ENCODE measurements around the gene ACTL10. TPM values are rescaled to one million over a fixed set of nuclear protein-coding genes. Genes with fewer than 3 reads are reported as not detected.
A peak's percentile ranks its signal among the peaks of the same experiment; 100 is the strongest.

ACTL10 gene
- total RNA-seq, 1 donor from 2014 or later = 1.7 TPM

GRCh38 chr20:33687993-33688937 lies 21.5 kb downstream of the ACTL10 start:
- Mint-ChIP-seq H3K4me3 (peak overlapping the region; percentile 47), H3K27me3 (no peaks in the 10 kb centered on the region)

DNA sequence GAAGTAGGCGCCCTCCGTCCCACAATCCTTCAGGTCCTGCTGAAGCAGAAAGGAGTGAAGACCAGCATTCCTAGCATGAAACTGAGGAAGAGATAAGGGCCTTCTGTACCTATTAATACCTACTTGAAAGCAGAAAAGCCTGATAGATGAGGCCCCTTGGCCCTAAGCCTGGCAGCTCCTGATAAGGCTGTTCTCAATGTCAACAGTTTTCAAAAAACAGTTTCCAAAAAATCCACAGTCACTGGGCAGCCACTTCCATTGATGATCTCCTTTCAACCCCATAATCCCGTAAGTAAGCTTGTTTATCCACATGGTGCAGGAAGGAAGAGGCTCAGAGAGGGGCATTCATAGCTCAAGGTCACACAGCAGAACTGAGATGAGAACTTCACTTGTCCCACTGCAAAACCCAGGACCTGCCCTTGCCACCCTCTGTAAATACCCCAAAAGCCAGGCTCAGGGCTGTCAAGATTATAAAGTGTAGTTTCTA lies 22.2 kb downstream of the ACTL10 start:
- no peaks in the 10 kb centered on the region for H3K36me3 Mint-ChIP-seq
- H3K27ac Mint-ChIP-seq = no peak overlapping the region
- H3K4me3 Mint-ChIP-seq = no peak overlapping the region
- H3K9me3 Mint-ChIP-seq = no peaks in the 10 kb centered on the region
- no peaks in the 10 kb centered on the region for H3K27me3 Mint-ChIP-seq
- TF ChIP-seq, protein P1, sequence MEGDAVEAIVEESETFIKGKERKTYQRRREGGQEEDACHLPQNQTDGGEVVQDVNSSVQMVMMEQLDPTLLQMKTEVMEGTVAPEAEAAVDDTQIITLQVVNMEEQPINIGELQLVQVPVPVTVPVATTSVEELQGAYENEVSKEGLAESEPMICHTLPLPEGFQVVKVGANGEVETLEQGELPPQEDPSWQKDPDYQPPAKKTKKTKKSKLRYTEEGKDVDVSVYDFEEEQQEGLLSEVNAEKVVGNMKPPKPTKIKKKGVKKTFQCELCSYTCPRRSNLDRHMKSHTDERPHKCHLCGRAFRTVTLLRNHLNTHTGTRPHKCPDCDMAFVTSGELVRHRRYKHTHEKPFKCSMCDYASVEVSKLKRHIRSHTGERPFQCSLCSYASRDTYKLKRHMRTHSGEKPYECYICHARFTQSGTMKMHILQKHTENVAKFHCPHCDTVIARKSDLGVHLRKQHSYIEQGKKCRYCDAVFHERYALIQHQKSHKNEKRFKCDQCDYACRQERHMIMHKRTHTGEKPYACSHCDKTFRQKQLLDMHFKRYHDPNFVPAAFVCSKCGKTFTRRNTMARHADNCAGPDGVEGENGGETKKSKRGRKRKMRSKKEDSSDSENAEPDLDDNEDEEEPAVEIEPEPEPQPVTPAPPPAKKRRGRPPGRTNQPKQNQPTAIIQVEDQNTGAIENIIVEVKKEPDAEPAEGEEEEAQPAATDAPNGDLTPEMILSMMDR (conservative IDR thresholded peaks at IDR 0.05) = no peak
- no peak for DNase-seq (ENCODE audit: extremely low spot score, unreplicated experiment)
- H3K4me1 Mint-ChIP-seq (ENCODE audit: unreplicated experiment) = peaks cover 19% of the 10 kb centered on the region

More at GRCh38 chr20:33687993-33688937, 21.5 kb downstream of the ACTL10 start:
- Mint-ChIP-seq H3K27ac (peak overlapping the region; percentile 57), H3K4me1 (ENCODE audit: unreplicated experiment) (peaks cover 18% of the 10 kb centered on the region), H3K36me3 (no peaks in the 10 kb centered on the region), H3K9me3 (no peaks in the 10 kb centered on the region)
- TF ChIP-seq, protein P1 (conservative IDR thresholded peaks at IDR 0.05) = no peak
- DNase-seq (ENCODE audit: extremely low spot score, unreplicated experiment) = no peak

- Mint-ChIP-seq H3K4me1 (ENCODE audit: unreplicated experiment) (peaks cover 24% of the 10 kb centered on the region), H3K9me3 (no peaks in the 10 kb centered on the region), H3K4me3 (no peak overlapping the region), H3K36me3 (no peaks in the 10 kb centered on the region), H3K27ac (no peak overlapping the region), H3K27me3 (no peaks in the 10 kb centered on the region)
- TF ChIP-seq, protein P1 (conservative IDR thresholded peaks at IDR 0.05) = no peak
- DNase-seq (ENCODE audit: extremely low spot score, unreplicated experiment) = no peak
Measured at GRCh38 chr20:33689493-33689892, 22.8 kb downstream of the ACTL10 start.

DNA sequence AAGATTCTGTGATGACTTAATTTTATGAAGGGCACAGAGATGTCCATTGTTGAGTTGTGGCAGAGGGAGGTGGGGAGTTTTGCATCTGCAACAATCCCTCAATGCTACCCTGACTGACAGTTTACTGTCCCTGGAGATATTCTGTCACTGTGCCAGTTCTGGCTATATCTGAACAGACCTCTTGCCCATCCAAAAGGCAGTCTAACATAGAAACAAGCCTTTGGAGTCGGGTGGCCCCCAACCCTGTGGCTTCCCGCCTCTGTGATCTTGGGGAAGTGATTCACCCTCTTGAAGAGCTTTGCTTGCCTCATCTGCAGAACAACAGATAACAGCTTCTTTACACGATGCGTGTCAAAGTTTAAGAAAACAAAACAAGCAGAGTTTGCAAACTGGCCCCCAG lies 23.2 kb downstream of the ACTL10 start:
- DNase-seq (ENCODE audit: extremely low spot score, unreplicated experiment) = no peak
- Mint-ChIP-seq H3K27me3 (no peaks in the 10 kb centered on the region), H3K9me3 (no peaks in the 10 kb centered on the region), H3K4me3 (no peak overlapping the region), H3K36me3 (no peaks in the 10 kb centered on the region), H3K4me1 (ENCODE audit: unreplicated experiment) (peaks cover 22% of the 10 kb centered on the region), H3K27ac (no peak overlapping the region)
- TF ChIP-seq, protein P1 (conservative IDR thresholded peaks at IDR 0.05) = no peak

- H3K4me1 Mint-ChIP-seq (ENCODE audit: unreplicated experiment) = peaks cover 18% of the 10 kb centered on the region
- no peaks in the 10 kb centered on the region for H3K36me3 Mint-ChIP-seq
- no peaks in the 10 kb centered on the region for H3K27me3 Mint-ChIP-seq
- no peak overlapping the region for H3K27ac Mint-ChIP-seq
- no peak overlapping the region for H3K4me3 Mint-ChIP-seq
- no peaks in the 10 kb centered on the region for H3K9me3 Mint-ChIP-seq
- DNase-seq (ENCODE audit: extremely low spot score, unreplicated experiment) = no peak
- TF ChIP-seq, protein P1 (conservative IDR thresholded peaks at IDR 0.05) = no peak
Measured at GRCh38 chr20:33693289-33693688, 26.5 kb downstream of the ACTL10 start.

Measured in type B pancreatic cell (in vitro differentiated cells).